Adrenal gland (tissue), 12 donors: ENCODE results near the gene PPARGC1A. TPM values are rescaled to one million over a fixed set of nuclear protein-coding genes. Genes with fewer than 3 reads are reported as not detected.

Source experiments
- DNase-seq, 7 donors: peaks; one replicate each; pipeline ENCODE4 v3.0.0-alpha.2; 2019 to 2020
- H3K27ac ChIP-seq, 5 donors: fragments of 200-600 bp; sonication (generic) in 4 of 5; 1 replicate in 3 of 5; 2 replicates in 2 of 5; pipeline versions ENCODE4 v1.5.1 to v1.8.0; 2016 to 2020; ENCODE audit warnings: mild to moderate bottlenecking in 1 of 5
- H3K27me3 ChIP-seq: fragments of 200-600 bp; 2 replicates; pipeline ENCODE4 v1.8.0; 2021
- H3K36me3 ChIP-seq, 2 donors: fragments of 200-600 bp; replicated peaks in 1 of 2; 1 replicate in 1 of 2; 2 replicates in 1 of 2; pipeline versions ENCODE4 v1.5.1 to v1.8.0; 2018 to 2022
- H3K4me1 ChIP-seq, 2 donors: fragments of 200-600 bp; replicated peaks in 1 of 2; 1 replicate in 1 of 2; 2 replicates in 1 of 2; pipeline versions ENCODE4 v1.5.1 to v1.8.0; 2018 to 2021
- H3K4me3 ChIP-seq, 4 donors: fragments of 200-600 bp; sonication (generic) in 3 of 4; one replicate each; pipeline ENCODE4 v1.5.1; 2016 to 2018
- H3K9me3 ChIP-seq, 3 donors: fragments of 200-600 bp; sonication (generic) in 1 of 3; replicated peaks in 1 of 3; 1 replicate in 2 of 3; 2 replicates in 1 of 3; pipeline versions ENCODE4 v1.5.1 to v1.8.0; 2016 to 2021
- CTCF ChIP-seq, 6 experiments: fragments of 450-650 bp in 4 of 6; fragments of 200-600 bp in 2 of 6; sonication (generic) in 1 of 6; IDR thresholded peaks; 1 replicate in 5 of 6; 2 replicates in 1 of 6; pipeline versions ENCODE4 v1.5.1 to v1.8.0; 2016 to 2021; ENCODE audit warnings: antibody characterized with exemption in 6 of 6, mild to moderate bottlenecking in 2 of 6, moderate library complexity in 1 of 6
- POLR2A ChIP-seq, 2 donors: fragments of 450-650 bp; IDR thresholded peaks; one replicate each; pipeline ENCODE4 v1.6.1; 2017; ENCODE audit warnings: antibody characterized with exemption in 2 of 2, mild to moderate bottlenecking in 2 of 2, moderate library complexity in 1 of 2
- WGBS, 4 donors: extraction: QIAGEN DNeasy Blood & Tissue Kit in 2 of 4; methylation state at CpG; one replicate each; pipeline versions ENCODE4 v1.1.5 to v1.1.7; 2013 to 2017; 5-methylcytosine and 5-hydroxymethylcytosine counted together
- intact Hi-C, 2 donors: fragments of 100-400 bp; cut with DNase I; formaldehyde crosslinking; loops; one replicate each; pipeline versions ENCODE4 v1.14.1 to v1.15.0; 2022 to 2023
- polyA plus RNA-seq, 3 donors: library from polyadenylated mRNA; stranded (reverse); fragments of 200-250 nt in 2 of 3; fragments of 350-450 nt in 1 of 3; fragmentation: Illumina TruSeq in 1 of 3; extraction: RNeasy Lipid Tissue Mini Kit (QIAGEN cat#74804) in 1 of 3; gene quantifications; one replicate each; pipeline ENCODE4 v1.2.3, GENCODE V29; 2013 to 2014
- total RNA-seq, 9 donors: library from RNA; depleted of rRNA in 4 of 9; stranded (reverse); fragments of >200 nt in 4 of 9; fragments of 120-200 nt in 1 of 9; fragmentation: NEBNext Ultra II Directional in 1 of 9; extraction: Animal tissue kit (Norgen Biotek cat#: 25700) in 1 of 9; gene quantifications; one replicate each; pipeline versions ENCODE4 v1.1.0 to v1.2.4, GENCODE V29; 2013 to 2023
- donor health status: healthy with polysubstance abuse.
- donor health status: Bipolar disorder and iron deficiency.
- donor health status: DM: yes; HTN: yes; CAD: no.
- donor health status: DM: no; HTN: no; CAD: no.
- donor health status: DM: no; HTN: no; CAD: no.
- donor health status: DM: yes; HTN: yes; CAD: no.

PPARGC1A gene
- total and polyA plus RNA-seq, 12 donors = 1.6 to 14.3 (median 5.5) TPM

GRCh38 chr4:23837371-23837770 lies 52.5 kb downstream of the PPARGC1A start:
- Histone ChIP-seq H3K4me3 (no peak overlapping the region), H3K36me3 (no peaks in the 10 kb centered on the region), H3K27me3 (no peaks in the 10 kb centered on the region), H3K4me1 (no peaks in the 10 kb centered on the region), H3K27ac (no peak overlapping the region), H3K9me3 (no peaks in the 10 kb centered on the region)
- intact Hi-C loops = no loop called here
- no peak for TF ChIP-seq POLR2A (IDR thresholded peaks at IDR 0.05)
- no peak for TF ChIP-seq CTCF (IDR thresholded peaks at IDR 0.05)
- DNase-seq = no peak
- 73 to 79% (median 77%) methylated on average over 2 of the region's 2 CpGs for WGBS, 4 donors

GRCh38 chr4:23835774-23836478 lies 53.9 kb downstream of the PPARGC1A start:
- 66 to 74% (median 70%) methylated on average over 8 of the region's 8 CpGs for WGBS, 4 donors
- H3K27ac ChIP-seq = no peak overlapping the region
- intact Hi-C loops = no loop called here

GRCh38 chr4:23828779-23829178 lies 61.1 kb downstream of the PPARGC1A start:
- H3K36me3 ChIP-seq = no peaks in the 10 kb centered on the region
- no peaks in the 10 kb centered on the region for H3K4me1 ChIP-seq
- no peaks in the 10 kb centered on the region for H3K27me3 ChIP-seq
- TF ChIP-seq CTCF (IDR thresholded peaks at IDR 0.05) (no peak), POLR2A (IDR thresholded peaks at IDR 0.05) (no peak)
- intact Hi-C loops = no loop called here
- 77 to 83% (median 78%) methylated on average over 4 of the region's 4 CpGs for WGBS, 4 donors
- DNase-seq = no peak
- H3K27ac ChIP-seq = no peak overlapping the region
- H3K9me3 ChIP-seq = no peaks in the 10 kb centered on the region
- no peak overlapping the region for H3K4me3 ChIP-seq

More at GRCh38 chr4:23835774-23836478, 53.9 kb downstream of the PPARGC1A start:
- Histone ChIP-seq H3K27me3 (no peaks in the 10 kb centered on the region), H3K4me3 (no peak overlapping the region), H3K9me3 (no peaks in the 10 kb centered on the region), H3K36me3 (no peaks in the 10 kb centered on the region), H3K4me1 (no peaks in the 10 kb centered on the region)
- DNase-seq = no peak
- TF ChIP-seq CTCF (IDR thresholded peaks at IDR 0.05) (no peak), POLR2A (IDR thresholded peaks at IDR 0.05) (no peak)

- 81 to 88% (median 85%) methylated on average over 9 of the region's 9 CpGs for WGBS, 4 donors
- DNase-seq = no peak
- H3K9me3 ChIP-seq = no peaks in the 10 kb centered on the region
- H3K27ac ChIP-seq = no peak overlapping the region
- no peaks in the 10 kb centered on the region for H3K36me3 ChIP-seq
- H3K27me3 ChIP-seq = no peaks in the 10 kb centered on the region
- no peak overlapping the region for H3K4me3 ChIP-seq
- no peaks in the 10 kb centered on the region for H3K4me1 ChIP-seq
- intact Hi-C loops = no loop called here
- TF ChIP-seq POLR2A (IDR thresholded peaks at IDR 0.05) (no peak), CTCF (IDR thresholded peaks at IDR 0.05) (no peak)
These were observed 61.7 kb downstream of the PPARGC1A start for GRCh38 chr4:23828020-23828715.
